Measurements from ENCODE around the gene CCSER1.
"Not testable (repeated sequence)": the region's sequence is repeated elsewhere in the genome, so short reads cannot be mapped to it uniquely, and the experiment has no call there.

CCSER1 gene

GRCh38 chr4:90689739-90690138 is 562.5 kb downstream of the CCSER1 start:
- DNase-seq (ENCODE audit: low read depth, low spot score) = no peak

- no peak for DNase-seq (ENCODE audit: low read depth, low spot score)
Measured at GRCh38 chr4:90695411-90695810, 568.2 kb downstream of the CCSER1 start.

GRCh38 chr4:90705501-90705900 is 578.3 kb downstream of the CCSER1 start:
- DNase-seq (ENCODE audit: low read depth, low spot score) = not testable (repeated sequence)

- DNase-seq (ENCODE audit: low read depth, low spot score) = no peak
Measured at GRCh38 chr4:90715242-90715641, 588.0 kb downstream of the CCSER1 start.

- DNase-seq (ENCODE audit: low read depth, low spot score) = no peak
Measured at GRCh38 chr4:90718931-90719330, 591.7 kb downstream of the CCSER1 start.

- DNase-seq (ENCODE audit: low read depth, low spot score) = peak; percentile 95
Measured at GRCh38 chr4:90727938-90728337, 600.7 kb downstream of the CCSER1 start.

- DNase-seq (ENCODE audit: low read depth, low spot score) = no peak
Measured at GRCh38 chr4:90730752-90731151, 603.6 kb downstream of the CCSER1 start.

GRCh38 chr4:90733211-90733610 is 606.0 kb downstream of the CCSER1 start:
- no peak for DNase-seq (ENCODE audit: low read depth, low spot score)

- DNase-seq (ENCODE audit: low read depth, low spot score) = no peak
Measured at GRCh38 chr4:90745176-90745575, 618.0 kb downstream of the CCSER1 start.

- DNase-seq (ENCODE audit: low read depth, low spot score) = no peak
Measured at GRCh38 chr4:90753068-90753467, 625.9 kb downstream of the CCSER1 start.

- DNase-seq (ENCODE audit: low read depth, low spot score) = no peak
Measured at GRCh38 chr4:90757534-90758060, 630.4 kb downstream of the CCSER1 start.

GRCh38 chr4:90760059-90760458 is 632.9 kb downstream of the CCSER1 start:
- no peak for DNase-seq (ENCODE audit: low read depth, low spot score)

- DNase-seq (ENCODE audit: low read depth, low spot score) = no peak
Measured at GRCh38 chr4:90766837-90767236, 639.6 kb downstream of the CCSER1 start.

- DNase-seq (ENCODE audit: low read depth, low spot score) = no peak
Measured at GRCh38 chr4:90769251-90769650, 642.1 kb downstream of the CCSER1 start.

- no peak for DNase-seq (ENCODE audit: low read depth, low spot score)
Measured at GRCh38 chr4:90780193-90780592, 653.0 kb downstream of the CCSER1 start.

- no peak for DNase-seq (ENCODE audit: low read depth, low spot score)
Measured at GRCh38 chr4:90786602-90787001, 659.4 kb downstream of the CCSER1 start.

- DNase-seq (ENCODE audit: low read depth, low spot score) = no peak
Measured at GRCh38 chr4:90792696-90793095, 665.5 kb downstream of the CCSER1 start.

GRCh38 chr4:90798948-90799347 is 671.8 kb downstream of the CCSER1 start:
- DNase-seq (ENCODE audit: low read depth, low spot score) = no peak

- no peak for DNase-seq (ENCODE audit: low read depth, low spot score)
Measured at GRCh38 chr4:90799895-90800294, 672.7 kb downstream of the CCSER1 start.

- DNase-seq (ENCODE audit: low read depth, low spot score) = no peak
Measured at GRCh38 chr4:90815569-90815968, 688.4 kb downstream of the CCSER1 start.

GRCh38 chr4:90816754-90817153 is 689.6 kb downstream of the CCSER1 start:
- DNase-seq (ENCODE audit: low read depth, low spot score) = no peak

- no peak for DNase-seq (ENCODE audit: low read depth, low spot score)
Measured at GRCh38 chr4:90824266-90825150, 697.3 kb downstream of the CCSER1 start.

GRCh38 chr4:90825849-90826248 is 698.7 kb downstream of the CCSER1 start:
- no peak for DNase-seq (ENCODE audit: low read depth, low spot score)

All from iPS DF 19.7 (cell line).